ENCODE results near the gene DIPK2B.

DIPK2B gene, protein sequence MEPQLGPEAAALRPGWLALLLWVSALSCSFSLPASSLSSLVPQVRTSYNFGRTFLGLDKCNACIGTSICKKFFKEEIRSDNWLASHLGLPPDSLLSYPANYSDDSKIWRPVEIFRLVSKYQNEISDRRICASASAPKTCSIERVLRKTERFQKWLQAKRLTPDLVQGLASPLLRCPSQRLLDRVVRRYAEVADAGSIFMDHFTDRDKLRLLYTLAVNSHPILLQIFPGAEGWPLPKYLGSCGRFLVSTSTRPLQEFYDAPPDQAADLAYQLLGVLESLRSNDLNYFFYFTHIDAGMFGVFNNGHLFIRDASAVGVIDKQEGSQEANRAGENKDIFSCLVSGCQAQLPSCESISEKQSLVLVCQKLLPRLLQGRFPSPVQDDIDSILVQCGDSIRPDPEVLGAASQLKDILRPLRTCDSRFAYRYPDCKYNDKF

DNA sequence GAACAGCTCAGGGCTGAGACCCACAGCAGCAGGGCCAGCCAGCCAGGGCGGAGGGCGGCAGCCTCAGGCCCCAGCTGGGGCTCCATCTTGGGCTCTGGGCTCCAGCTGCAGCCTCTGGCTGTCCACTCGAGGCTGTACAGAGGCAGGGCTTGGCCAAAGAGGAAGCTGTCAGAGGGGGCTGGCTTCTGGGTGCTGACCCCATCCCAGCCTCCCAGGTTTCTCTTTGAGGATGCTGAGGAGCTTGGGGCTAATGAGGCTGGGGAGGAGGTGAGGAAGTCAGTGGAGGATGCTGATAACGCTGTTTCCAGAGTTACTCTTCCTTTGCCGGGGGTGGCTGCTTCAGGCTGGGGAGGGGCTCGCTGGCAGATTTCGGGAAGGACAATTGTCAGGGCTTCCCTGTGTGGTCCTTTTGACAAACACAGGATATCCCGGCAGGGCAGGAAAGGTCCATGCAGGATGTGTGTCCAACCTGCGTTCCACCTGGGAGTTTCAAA lies at the start of gene DIPK2B:
DIPK2B (minus strand) TSS at position 136 of the 494 bp plus-strand sequence; CDS start at position 86, 50 bp downstream.
- no peak for DNase-seq

- no peak for DNase-seq
Measured at GRCh38 chrX:45240301-45240700, 39.6 kb upstream of the DIPK2B start.

GRCh38 chrX:45238489-45238888 lies 37.8 kb upstream of the DIPK2B start:
- DNase-seq: no peak

GRCh38 chrX:45233531-45233930 lies 32.9 kb upstream of the DIPK2B start:
- DNase-seq: no peak

- DNase-seq: no peak
Measured at GRCh38 chrX:45232139-45232538, 31.5 kb upstream of the DIPK2B start.

DNA sequence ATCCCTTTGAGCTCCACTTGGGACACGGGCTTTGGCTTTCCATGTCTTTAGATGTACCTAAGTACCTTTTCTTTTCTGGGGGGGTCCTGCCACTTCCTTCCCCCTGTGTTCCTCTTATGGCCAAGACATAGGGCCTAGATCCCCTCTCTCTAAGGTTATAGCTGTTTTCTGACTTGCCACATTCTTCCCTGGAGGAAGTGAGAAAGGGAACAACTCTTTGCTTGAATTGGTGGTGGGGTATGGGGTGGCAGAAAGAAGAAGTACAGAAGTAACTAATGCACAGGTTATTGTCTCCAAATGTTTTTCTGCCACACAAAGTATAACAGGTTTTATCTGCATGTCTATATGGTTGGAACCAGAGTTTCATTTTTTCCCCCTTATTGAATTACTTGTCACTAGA lies 29.7 kb upstream of the DIPK2B start:
- no peak for DNase-seq

- no peak for DNase-seq
Measured at GRCh38 chrX:45229348-45229747, 28.7 kb upstream of the DIPK2B start.

DNA sequence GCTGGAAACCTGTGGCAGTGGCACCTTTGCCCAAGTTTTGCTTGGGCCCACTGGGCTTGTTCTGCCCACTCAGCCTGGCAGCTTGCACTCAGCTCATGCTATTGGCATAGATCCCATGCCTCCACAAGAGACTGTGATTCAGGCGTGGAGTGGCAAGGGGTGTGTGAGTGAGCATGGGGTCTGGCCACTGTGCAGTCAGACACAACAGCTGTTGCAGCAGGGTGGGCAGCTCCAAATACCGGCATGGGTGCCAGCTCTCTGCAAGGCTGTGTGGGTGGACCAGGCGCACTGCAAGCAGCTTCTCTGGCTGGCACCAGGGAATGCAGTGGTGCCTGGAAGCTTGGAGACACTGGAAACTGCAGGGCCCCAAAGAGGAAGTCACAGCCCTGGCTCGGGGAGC lies 27.4 kb upstream of the DIPK2B start:
- no peak for DNase-seq

- no peak for DNase-seq
Measured at GRCh38 chrX:45208121-45208856, 7.6 kb upstream of the DIPK2B start.

GRCh38 chrX:45202171-45202570 lies 1.5 kb upstream of the DIPK2B start:
- no peak for DNase-seq

GRCh38 chrX:45198706-45199105 lies 2.0 kb downstream of the DIPK2B start:
- DNase-seq: no peak

- no peak for DNase-seq
Measured at GRCh38 chrX:45198301-45198700, 2.4 kb downstream of the DIPK2B start.

GRCh38 chrX:45196701-45197100 lies 4.0 kb downstream of the DIPK2B start:
- DNase-seq: no peak

- no peak for DNase-seq
Measured at GRCh38 chrX:45191820-45192409, 8.8 kb downstream of the DIPK2B start.

DNA sequence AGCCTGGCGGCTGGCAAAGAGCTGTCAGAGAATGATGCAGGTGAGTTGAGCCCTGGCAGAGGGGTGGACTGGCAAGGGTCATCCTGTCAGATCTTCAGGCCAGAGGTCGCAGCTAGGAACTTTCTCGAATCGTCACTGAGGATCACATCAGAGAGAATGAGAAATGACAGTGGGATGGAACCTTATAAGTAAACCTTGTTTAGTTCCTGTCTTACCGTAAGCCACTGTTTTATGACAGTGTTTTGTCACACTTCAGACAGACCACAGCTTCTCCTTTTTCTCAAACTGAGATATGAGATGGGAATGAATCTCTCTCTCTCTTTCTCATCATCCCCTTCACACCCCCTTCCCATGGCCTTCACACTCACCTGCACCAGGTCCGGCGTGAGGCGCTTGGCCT lies 9.3 kb downstream of the DIPK2B start:
- DNase-seq: no peak

DNA sequence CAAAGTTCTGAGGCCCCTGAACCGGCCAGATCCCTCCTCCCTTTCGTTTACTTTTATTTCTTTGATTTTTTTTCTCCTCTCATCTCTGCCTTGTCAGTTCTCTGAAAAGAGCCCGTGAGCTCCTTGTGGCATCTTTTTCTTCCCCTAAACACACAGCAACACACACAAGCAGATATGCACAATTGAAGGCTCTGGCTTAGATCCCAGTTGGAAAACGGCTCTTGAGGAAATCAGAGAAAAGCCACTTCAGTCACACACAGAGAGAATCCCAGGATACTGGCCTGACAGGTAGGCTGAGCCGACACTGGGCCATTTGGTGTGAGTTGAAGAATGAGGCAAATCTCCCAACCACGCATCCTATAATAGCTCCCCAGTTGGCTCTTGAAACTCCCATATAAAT lies 12.9 kb downstream of the DIPK2B start:
- no peak for DNase-seq

DNA sequence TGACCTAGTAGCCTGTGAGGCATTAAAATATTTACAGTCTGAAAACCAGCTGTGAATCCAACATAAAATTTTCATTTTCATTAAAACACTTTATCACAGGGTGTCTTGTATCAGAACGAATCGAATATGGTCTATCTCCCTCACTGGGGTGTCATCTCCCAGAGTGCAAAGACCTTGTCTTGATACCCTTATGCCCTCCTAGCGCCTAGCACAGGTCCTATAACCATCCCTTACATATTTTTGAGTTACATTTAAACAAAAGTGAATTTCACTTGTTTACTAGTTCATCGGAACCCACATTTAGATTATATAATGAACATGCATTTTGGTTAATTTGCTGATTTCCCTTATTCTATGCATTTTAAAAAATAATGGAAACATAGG lies 14.0 kb downstream of the DIPK2B start:
- no peak for DNase-seq

DNA sequence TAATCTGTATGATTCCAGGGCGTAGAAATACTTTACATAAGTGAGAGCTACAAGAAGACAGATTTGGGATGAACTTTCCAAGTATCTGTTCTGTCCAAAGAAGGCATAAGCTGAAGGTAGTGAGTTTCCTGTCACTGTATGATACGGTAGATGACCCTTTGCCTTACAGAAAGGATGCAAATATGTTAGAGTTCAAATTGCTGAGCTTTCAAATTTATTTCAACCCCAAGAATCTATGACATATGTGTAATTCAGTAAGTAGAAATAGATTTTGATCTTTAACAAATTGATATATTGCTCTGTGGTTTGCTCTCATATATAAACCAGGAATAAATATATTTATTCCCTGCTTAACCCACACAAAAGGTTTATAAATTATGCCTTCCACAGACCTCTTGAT lies 16.5 kb downstream of the DIPK2B start:
- DNase-seq: no peak

GRCh38 chrX:45172890-45173289 lies 27.8 kb downstream of the DIPK2B start:
- DNase-seq: no peak

DNA sequence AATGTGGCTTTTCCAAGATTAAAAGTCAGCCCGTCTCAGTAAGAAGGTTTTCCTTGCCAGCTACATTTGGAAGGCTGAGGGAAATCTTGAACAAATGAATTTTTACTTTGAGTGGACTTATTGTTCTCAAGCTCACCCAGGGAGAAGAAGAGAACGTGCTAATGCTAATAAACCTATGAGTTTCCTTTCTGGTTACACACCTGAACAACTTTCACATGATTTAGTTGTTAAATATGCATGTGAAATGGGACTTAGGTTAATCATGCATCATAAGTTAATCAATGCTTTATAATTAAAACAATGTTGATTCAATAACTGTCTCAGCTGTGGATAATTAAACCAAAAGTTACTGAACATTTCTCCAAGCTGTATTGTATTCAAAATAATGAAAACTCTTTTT lies 33.9 kb downstream of the DIPK2B start:
- DNase-seq: no peak

DNA sequence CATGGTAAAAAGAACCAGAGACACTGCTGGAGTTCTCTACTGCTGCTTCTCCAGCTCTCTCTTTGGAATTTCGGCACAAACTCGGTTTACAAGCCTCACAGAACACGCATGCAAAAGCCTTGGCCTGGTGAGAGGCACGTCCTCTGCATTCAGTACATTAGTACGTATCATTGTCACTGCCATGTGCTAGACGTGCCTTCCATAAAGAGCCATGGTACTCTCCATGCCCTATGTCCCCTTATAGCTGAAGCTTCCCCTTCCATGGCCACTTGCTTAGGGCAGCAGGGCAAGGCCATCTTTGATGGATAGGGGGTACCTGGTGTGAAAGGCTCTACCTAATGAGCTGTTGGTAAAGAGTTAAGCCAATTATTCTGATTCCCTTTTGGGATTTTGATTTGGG lies 35.0 kb downstream of the DIPK2B start:
- no peak for DNase-seq

DNA sequence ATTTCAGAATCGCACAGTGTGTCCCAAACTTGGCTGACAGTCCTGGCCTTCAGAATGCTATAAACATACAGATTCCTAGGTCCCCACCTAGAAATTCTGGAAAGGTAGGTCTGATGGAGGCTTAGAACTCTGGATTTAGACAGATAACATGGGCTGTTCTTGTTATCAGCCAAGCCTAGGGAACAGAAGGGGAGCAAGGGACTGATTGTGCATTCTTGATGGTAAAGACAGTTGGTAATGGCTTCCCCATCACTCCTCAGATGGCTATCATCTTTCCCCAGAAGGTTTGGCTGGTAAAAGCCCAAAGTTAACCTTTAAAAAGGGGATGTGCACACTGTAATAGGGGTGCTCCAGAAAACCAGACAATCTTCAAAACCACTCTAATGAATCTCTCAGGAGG lies 35.7 kb downstream of the DIPK2B start:
- DNase-seq: no peak

DNA sequence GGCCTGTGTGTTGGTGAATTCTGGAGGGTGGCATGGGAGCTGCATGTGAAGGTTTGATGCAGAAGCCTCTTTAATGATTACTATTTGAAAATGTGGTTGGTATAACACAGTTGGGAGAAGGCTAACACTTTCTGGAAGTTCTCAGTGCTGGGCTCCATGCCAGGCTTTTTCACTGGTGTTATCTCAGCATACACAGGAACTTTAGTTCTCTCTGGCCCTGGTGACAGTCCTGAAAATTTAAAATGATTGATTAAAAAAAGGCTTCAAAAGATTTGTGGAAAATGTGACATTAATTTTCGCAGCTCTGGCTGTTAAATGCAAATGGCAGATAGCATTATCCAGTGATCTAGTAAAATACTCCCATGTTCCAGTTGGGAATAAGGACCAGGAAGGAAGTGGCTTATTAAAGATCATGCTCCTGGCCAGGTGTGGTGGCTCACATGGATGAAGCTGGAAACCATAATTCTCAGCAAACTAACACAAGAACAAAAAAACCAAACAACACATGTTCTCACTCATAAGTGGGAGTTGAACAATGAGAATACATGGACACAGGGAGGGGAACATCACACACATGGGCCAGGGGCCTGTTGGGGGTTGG lies 36.6 kb downstream of the DIPK2B start:
- no peak for DNase-seq

Measured in NCI-H1930 (cell line).